IPS-15b (cell line): ENCODE results near the gene TBCD.
"Not testable (repeated sequence)": the region's sequence is repeated elsewhere in the genome, so short reads cannot be mapped to it uniquely, and the experiment has no call there.

ENCODE experiments used
- H3K27me3 ChIP-seq: one replicate; pipeline ENCODE4 v1.6.1; 2013; ENCODE audit warnings: low read length; ENCODE audit not compliant: control insufficient read depth, insufficient read depth
- H3K36me3 ChIP-seq: one replicate; pipeline ENCODE4 v1.6.1; 2013; ENCODE audit warnings: low read length; ENCODE audit not compliant: control insufficient read depth, insufficient read depth
- H3K4me1 ChIP-seq: one replicate; pipeline ENCODE4 v1.6.1; 2013; ENCODE audit warnings: mild to moderate bottlenecking, low read length; ENCODE audit not compliant: control insufficient read depth, insufficient read depth
- H3K4me3 ChIP-seq: one replicate; pipeline ENCODE4 v1.5.1; 2013; ENCODE audit warnings: low read depth, low read length
- H3K9ac ChIP-seq: one replicate; pipeline ENCODE4 v1.6.1; 2013; ENCODE audit warnings: low read depth, mild to moderate bottlenecking, low read length
- H3K9me3 ChIP-seq: one replicate; pipeline ENCODE4 v1.6.1; 2013; ENCODE audit warnings: mild to moderate bottlenecking, low read length; ENCODE audit not compliant: control insufficient read depth, insufficient read depth

TBCD gene

DNA sequence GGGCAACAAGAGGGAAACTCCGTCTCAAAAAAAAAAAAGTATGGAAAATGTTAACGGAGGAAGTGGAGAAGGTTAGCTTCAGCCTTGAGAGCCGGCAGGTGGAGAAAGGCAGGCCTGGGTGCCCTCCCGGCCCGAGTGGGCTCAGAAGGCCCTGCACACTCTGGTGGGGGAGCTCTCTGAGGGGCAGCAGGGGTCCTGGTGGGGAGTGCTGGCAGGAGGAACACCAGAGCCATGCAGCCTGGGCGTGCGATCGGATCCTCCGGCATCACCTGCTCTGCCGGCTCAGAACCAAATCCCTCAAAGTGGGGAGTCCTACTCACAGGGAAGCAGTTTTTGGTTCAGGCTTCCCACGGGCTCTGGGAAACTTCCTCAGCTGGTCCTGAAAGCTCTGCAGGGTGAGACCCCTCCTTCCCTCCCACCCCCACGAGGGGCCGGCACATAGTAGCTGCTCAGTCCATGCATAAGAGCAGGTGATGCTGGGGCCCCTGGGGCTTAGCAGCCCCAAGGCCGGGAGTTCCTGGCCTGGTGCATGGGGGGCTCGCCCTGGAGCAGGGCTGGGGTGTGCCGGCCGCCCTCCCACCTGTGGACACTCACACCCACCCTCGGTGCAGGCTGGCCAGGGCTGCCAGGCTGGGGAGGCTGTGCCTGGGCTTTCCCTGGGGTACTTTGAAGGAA, 15.2 kb upstream of the TBCD start:
- Histone ChIP-seq H3K36me3 (peaks cover 19% of the 10 kb centered on the region), H3K9ac (no peak overlapping the region), H3K27me3 (no peaks in the 10 kb centered on the region), H3K9me3 (peaks cover 4% of the 10 kb centered on the region), H3K4me1 (no peaks in the 10 kb centered on the region), H3K4me3 (peak overlapping the region; percentile 56)

DNA sequence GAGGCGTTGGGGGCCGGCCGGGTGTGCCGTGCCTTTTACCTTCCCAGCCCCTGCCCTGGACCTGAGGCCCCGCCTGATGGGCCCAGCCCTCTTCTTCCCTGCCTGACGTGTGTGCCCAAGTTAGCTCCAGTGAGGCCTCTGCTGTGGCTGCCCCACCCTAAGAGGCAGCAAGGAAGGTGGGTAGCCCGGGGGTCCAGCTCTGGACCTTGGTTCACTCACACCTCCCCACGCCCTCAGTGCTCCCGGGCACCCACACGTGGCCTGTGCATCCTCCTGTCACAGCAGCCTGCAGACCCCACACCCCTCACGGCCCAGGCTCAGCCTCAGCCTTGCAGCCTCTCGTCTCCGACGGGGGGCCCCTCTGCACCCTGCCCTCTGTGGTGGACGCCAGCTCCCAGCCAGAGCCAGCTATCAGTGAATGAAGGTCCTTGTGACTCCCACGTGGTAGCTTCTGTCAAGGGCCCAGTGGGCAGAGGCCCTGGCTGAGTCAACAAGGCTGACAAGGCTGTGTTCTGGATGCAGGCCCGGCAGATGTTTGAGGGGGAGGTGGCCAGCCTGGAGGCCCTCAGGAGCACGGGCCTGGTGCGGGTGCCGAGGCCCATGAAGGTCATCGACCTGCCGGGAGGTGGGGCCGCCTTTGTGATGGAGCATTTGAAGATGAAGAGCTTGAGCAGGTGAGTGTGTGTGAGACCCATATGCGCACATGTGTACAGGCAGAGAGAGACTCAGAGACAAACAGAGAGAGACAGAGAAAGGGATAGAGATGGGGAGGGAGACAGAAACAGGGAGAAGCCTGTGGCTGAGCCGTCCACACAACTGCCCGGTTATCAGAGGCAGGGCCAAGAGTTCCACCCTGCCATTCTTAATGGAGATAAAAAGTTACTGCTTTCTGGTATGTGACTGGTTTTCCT, 13.6 kb upstream of the TBCD start:
- peaks cover 4% of the 10 kb centered on the region for H3K9me3 ChIP-seq
- H3K4me1 ChIP-seq, result no peaks in the 10 kb centered on the region
- no peak overlapping the region for H3K4me3 ChIP-seq
- H3K36me3 ChIP-seq, result peaks cover 19% of the 10 kb centered on the region
- H3K9ac ChIP-seq, result no peak overlapping the region
- H3K27me3 ChIP-seq, result no peaks in the 10 kb centered on the region

DNA sequence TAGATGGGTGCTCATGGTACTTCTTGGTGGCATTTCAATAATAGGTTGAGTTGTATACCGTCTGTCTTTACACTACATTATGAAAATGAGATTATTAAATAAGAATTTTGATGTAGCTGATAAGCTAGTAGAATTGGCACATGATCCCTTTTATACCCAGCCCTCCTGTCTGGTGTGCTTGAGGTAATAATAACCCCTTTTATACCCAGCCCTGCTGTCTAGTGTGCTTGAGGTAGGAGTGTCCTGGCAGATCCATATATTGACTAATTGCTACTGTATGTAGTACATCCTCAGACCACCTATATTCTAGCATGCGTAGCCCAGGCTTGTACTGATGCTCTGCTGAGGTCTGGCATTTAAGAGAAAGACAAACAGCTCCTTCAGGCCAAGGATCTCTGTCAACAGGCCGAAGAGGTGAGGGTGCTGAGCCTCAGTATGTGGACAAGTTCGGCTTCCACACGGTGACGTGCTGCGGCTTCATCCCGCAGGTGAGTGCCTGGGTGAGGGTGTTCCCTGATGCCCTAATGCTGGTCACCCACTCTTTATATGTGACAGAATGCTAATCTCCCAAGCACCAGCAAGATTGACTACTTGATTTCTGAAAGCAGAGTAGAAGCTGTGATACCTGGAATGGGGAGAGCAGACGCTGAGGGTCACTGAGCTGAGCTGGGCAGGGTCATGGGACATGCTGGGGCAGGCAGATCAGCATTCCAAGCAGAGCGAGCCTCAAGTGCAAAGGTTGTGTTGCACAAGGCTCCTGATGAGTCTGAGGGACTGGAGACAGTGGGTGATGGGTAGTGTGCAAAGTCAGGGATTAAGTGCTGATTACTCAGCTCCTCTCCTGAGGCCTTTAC, 10.7 kb upstream of the TBCD start:
- Histone ChIP-seq H3K27me3 (no peaks in the 10 kb centered on the region), H3K36me3 (peaks cover 16% of the 10 kb centered on the region), H3K9ac (no peak overlapping the region)

DNA sequence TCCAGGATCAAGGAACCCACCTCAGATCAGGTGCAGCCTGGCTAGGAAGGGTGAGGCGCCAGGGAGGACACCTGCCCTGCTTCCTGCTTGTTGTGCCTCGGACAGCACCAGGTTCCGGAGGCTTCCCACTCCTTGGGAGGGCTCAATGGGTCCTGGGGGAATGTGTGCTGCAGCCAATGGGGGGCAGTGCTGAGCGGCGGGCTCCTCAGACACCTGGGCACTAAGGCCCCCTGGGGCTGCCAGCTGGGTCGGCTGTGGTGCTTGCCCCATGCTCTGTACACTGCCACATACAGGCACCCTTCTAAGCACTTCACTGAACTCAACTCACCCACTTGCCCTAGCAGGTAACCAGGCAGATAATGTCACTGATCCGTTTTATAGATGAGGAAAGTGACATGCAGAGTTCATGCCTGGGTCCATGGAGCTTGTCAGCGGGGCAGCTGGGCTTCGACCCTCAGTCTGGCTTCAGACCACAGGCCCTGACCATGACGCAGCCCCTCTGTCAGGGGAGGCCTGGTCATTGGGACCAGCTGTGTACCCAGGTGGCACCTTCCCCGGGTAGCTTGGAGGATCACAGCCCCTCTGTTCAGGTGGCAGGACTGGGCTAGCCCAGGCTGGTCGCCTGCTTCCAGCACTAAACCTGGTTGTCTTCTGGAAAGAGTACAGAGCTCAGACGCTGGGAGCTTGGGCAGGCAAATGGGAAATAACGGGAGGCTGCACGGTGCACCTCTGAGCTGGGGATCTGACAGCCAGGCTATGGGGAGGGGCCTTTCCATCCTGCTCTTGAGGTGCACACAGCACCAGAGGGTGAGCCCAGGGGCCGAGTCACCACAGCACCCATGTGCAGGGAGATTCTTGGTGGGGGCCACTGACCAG, 8.3 kb upstream of the TBCD start:
- H3K36me3 ChIP-seq, result peaks cover 13% of the 10 kb centered on the region
- H3K4me3 ChIP-seq, result no peak overlapping the region
- no peaks in the 10 kb centered on the region for H3K27me3 ChIP-seq

More for the DNA sequence above, 10.7 kb upstream of the TBCD start:
- H3K9me3 ChIP-seq, result peaks cover 4% of the 10 kb centered on the region
- peaks cover 5% of the 10 kb centered on the region for H3K4me1 ChIP-seq
- no peak overlapping the region for H3K4me3 ChIP-seq

DNA sequence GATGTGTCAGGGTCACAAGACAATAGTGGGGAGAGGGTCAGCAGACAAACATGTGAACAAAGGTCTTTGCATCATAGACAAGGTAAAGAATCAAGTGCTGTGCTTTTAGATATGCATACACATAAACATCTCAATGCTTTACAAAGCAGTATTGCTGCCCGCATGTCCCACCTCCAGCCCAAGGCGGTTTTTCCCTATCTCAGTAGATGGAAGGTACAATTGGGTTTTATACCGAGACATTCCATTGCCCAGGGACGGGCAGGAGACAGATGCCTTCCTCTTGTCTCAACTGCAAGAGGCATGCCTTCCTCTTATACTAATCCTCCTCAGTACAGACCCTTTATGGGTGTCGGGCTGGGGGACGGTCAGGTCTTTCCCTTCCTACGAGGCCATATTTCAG, 7.1 kb upstream of the TBCD start:
- H3K9me3 ChIP-seq, H3K4me3 ChIP-seq, H3K27me3 ChIP-seq, H3K4me1 ChIP-seq, H3K9ac ChIP-seq: not testable (repeated sequence)
- peaks cover 19% of the 10 kb centered on the region for H3K36me3 ChIP-seq

More for the DNA sequence above, 8.3 kb upstream of the TBCD start:
- H3K9ac ChIP-seq, result no peak overlapping the region
- peaks cover 4% of the 10 kb centered on the region for H3K9me3 ChIP-seq
- H3K4me1 ChIP-seq, result peaks cover 5% of the 10 kb centered on the region

DNA sequence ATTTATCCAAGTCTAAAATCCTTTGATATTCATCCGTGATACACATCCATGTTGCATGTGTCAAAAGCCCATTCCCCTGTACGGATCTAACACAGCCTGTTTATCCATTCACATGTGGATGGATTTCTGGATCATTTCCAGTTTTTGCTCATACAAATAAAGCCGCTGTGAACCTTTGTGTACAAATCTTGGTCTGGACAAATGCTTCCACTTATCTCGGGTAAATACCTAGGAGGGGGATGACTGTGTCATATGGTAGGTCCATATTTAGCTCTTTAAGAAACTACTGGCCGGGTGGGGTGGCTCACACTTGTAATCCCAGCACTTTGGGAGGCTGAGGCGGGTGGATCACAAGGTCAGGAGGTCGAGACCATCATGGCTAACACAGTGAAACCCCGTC, 6.3 kb upstream of the TBCD start:
- Histone ChIP-seq H3K9me3 (peaks cover 4% of the 10 kb centered on the region), H3K9ac (no peak overlapping the region), H3K4me1 (peaks cover 5% of the 10 kb centered on the region), H3K36me3 (peaks cover 14% of the 10 kb centered on the region), H3K27me3 (peaks cover 5% of the 10 kb centered on the region), H3K4me3 (peak overlapping the region; percentile 18)

DNA sequence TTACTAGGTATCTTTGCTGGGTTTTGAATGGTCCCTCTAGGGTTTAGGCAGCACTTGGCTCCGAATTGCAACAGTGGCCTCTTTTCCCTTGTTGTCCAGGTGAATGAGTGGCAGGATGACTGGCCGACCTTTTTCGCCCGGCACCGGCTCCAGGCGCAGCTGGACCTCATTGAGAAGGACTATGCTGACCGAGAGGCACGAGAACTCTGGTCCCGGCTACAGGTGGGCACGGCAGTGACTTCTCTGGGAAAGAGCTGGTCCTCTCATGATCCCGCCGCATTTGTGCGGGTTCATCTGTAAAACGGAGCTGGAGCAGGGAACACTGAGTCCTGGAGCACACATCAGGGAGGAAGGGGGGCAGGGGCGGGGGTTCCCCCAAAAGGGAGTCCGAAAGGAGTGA, 3.1 kb upstream of the TBCD start:
- no peak overlapping the region for H3K9ac ChIP-seq

DNA sequence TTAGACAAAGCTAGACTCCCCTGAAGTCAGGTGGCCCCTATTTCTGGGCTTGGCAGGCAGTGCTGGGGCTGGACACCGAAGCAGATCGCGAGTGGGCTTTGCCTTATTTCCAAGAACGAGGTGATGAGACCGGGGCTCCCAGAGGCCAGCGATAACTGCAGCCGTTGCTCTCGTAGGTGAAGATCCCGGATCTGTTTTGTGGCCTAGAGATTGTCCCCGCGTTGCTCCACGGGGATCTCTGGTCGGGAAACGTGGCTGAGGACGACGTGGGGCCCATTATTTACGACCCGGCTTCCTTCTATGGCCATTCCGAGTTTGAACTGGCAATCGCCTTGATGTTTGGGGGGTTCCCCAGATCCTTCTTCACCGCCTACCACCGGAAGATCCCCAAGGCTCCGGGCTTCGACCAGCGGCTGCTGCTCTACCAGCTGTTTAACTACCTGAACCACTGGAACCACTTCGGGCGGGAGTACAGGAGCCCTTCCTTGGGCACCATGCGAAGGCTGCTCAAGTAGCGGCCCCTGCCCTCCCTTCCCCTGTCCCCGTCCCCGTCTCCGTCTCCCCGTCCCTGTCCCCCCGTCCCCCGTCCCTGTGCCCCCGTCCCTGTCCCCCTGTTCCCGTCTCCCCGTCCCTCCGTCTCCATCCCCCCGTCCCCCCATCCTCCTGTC, 1.5 kb upstream of the TBCD start:
- peaks cover 5% of the 10 kb centered on the region for H3K27me3 ChIP-seq
- no peaks in the 10 kb centered on the region for H3K9me3 ChIP-seq
- H3K4me1 ChIP-seq, result peaks cover 5% of the 10 kb centered on the region
- peak overlapping the region; percentile 37 for H3K4me3 ChIP-seq
- peaks cover 9% of the 10 kb centered on the region for H3K36me3 ChIP-seq
- H3K9ac ChIP-seq, result no peak overlapping the region

More for the DNA sequence above, 3.1 kb upstream of the TBCD start:
- Histone ChIP-seq H3K9me3 (no peaks in the 10 kb centered on the region), H3K36me3 (peaks cover 9% of the 10 kb centered on the region), H3K27me3 (peaks cover 5% of the 10 kb centered on the region), H3K4me3 (no peak overlapping the region), H3K4me1 (peaks cover 3% of the 10 kb centered on the region)

DNA sequence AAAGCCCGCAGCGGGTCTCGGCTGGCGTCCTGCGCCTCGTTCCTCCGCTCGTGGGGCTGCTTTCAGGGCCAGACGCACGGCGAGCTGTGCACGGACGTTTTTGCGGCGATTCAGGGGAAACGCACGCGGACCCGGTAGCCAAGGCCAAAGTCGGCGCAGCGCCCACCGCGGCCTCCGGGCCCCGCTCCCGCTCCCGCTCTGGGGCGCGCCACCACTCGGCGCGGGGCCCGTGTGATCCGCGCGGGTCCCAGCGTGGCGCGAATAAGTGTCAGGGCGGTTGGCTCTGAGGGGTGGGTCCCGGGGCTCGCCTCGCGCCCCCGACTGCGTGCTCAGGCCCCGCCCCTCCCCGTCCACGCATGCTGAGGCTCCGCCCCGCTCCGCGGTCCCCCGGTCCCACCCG, 694 bp upstream of the TBCD start:
- peaks cover 5% of the 10 kb centered on the region for H3K27me3 ChIP-seq
- H3K4me1 ChIP-seq, result peaks cover 11% of the 10 kb centered on the region
- H3K4me3 ChIP-seq, result peak overlapping the region; percentile 30
- no peak overlapping the region for H3K9ac ChIP-seq
- peaks cover 9% of the 10 kb centered on the region for H3K36me3 ChIP-seq
- H3K9me3 ChIP-seq, result no peaks in the 10 kb centered on the region

DNA sequence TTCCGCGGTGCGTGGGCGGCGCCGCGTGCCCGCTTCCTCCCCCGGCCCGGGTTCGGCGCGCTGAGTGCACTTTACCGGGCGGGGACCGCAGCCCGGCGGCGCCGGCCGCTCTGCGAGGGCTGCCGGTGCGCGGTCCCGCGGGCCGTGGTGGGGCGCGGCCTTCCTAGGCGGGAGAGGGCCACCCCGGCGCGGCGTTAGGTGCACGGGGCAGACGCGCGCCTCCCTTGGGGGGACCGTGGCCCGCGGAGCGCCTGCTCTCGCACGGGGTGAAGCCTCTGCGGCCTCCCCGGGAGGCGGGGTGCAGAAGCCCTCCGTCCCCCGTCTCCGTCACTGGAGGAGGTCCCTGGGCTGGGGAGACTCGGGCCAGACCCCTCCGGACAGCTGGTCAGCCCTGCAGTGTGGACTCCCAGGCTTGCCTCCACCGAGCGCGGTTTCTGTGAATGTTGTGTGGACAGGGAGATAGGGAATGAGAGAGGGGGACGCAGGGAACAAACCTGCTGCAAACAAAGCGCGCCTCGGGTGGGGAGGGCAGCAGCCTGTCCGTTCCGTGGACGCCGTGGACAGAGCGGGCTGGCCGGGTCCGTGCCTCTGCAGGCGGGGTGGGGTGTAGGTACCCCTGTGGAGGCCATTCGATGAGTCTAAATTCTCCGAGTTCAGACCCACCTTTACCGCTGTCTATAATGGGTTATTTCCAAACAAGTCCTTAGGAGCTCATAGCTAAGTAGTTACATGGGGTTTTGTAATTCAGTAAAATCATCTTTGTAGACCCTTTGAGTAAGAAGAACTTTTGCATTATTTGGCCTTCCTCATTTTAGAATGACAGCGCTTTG, 721 bp downstream of the TBCD start:
- Histone ChIP-seq H3K4me3 (peak overlapping the region; percentile 93), H3K9ac (peak overlapping the region; percentile 47), H3K4me1 (peaks cover 16% of the 10 kb centered on the region), H3K36me3 (peaks cover 9% of the 10 kb centered on the region), H3K9me3 (no peaks in the 10 kb centered on the region), H3K27me3 (peaks cover 5% of the 10 kb centered on the region)
